ENCODE results near the gene UBE2M. TPM values are rescaled to one million over a fixed set of nuclear protein-coding genes. Genes with fewer than 3 reads are reported as not detected.

UBE2M gene
- polyA plus RNA-seq, 1 donor from 2014 or later: 138 TPM

GRCh38 chr19:58566989-58567388 is 8.6 kb upstream of the UBE2M start:
- H3K9ac ChIP-seq (ENCODE audit: low read length): no peak overlapping the region

GRCh38 chr19:58563823-58564222 is 5.4 kb upstream of the UBE2M start:
- no peaks in the 10 kb centered on the region for H3K36me3 ChIP-seq (ENCODE audit: insufficient read depth, low read length)
- no peak overlapping the region for H3K4me3 ChIP-seq (ENCODE audit: low read length)
- H3K9me3 ChIP-seq (ENCODE audit: low read length): no peaks in the 10 kb centered on the region
- H3K79me2 ChIP-seq (replicated peaks; ENCODE audit: insufficient read depth, low read length): no peaks in the 10 kb centered on the region
- H3F3A ChIP-seq (ENCODE audit: insufficient read depth, low read length, poor library complexity, severe bottlenecking): peaks cover 7% of the 10 kb centered on the region
- H2AFZ ChIP-seq (ENCODE audit: low read depth, low read length): no peak overlapping the region
- no peak overlapping the region for H3K9ac ChIP-seq (ENCODE audit: low read length)
- H3K9me2 ChIP-seq (ENCODE audit: insufficient read depth, low read length): no peaks in the 10 kb centered on the region
- H3K27me3 ChIP-seq (ENCODE audit: insufficient read depth, low read depth, low read length): no peaks in the 10 kb centered on the region
- no peaks in the 10 kb centered on the region for H4K20me1 ChIP-seq (ENCODE audit: insufficient read depth)
- no peak overlapping the region for H3K27ac ChIP-seq (ENCODE audit: low read length)
- TF ChIP-seq EZH2 (IDR thresholded peaks at IDR 0.05; ENCODE audit: borderline replicate concordance, insufficient read depth, low read length, poor library complexity, severe bottlenecking): no peak
- no peak for TF ChIP-seq SMC3 (conservative IDR thresholded peaks at IDR 0.05; ENCODE audit: poor library complexity)
- TF ChIP-seq REST (IDR thresholded peaks at IDR 0.05; ENCODE audit: borderline replicate concordance): no peak
- no peak for TF ChIP-seq TAF1 (IDR thresholded peaks at IDR 0.05; ENCODE audit: low read depth)
- no peak for TF ChIP-seq RAD21 (conservative IDR thresholded peaks at IDR 0.05)
- TF ChIP-seq CTCF (IDR thresholded peaks at IDR 0.05; ENCODE audit: poor library complexity, severe bottlenecking): no peak
- no peak for TF ChIP-seq MXI1 (conservative IDR thresholded peaks at IDR 0.05; ENCODE audit: poor library complexity, severe bottlenecking)
- TF ChIP-seq EP300 (conservative IDR thresholded peaks at IDR 0.05; ENCODE audit: poor library complexity, severe bottlenecking): no peak
- no peak for TF ChIP-seq POLR2AphosphoS5 (IDR thresholded peaks at IDR 0.05)
- H3K4me2 ChIP-seq (ENCODE audit: low read length): no peak overlapping the region

More at GRCh38 chr19:58566989-58567388, 8.6 kb upstream of the UBE2M start:
- H3F3A ChIP-seq (ENCODE audit: insufficient read depth, low read length, poor library complexity, severe bottlenecking): no peaks in the 10 kb centered on the region
- H3K36me3 ChIP-seq (ENCODE audit: insufficient read depth, low read length): no peaks in the 10 kb centered on the region
- no peak overlapping the region for H3K27ac ChIP-seq (ENCODE audit: low read length)
- H3K9me3 ChIP-seq (ENCODE audit: low read length): no peaks in the 10 kb centered on the region
- H4K20me1 ChIP-seq (ENCODE audit: insufficient read depth): no peaks in the 10 kb centered on the region
- no peaks in the 10 kb centered on the region for H3K9me2 ChIP-seq (ENCODE audit: insufficient read depth, low read length)
- H3K4me3 ChIP-seq (ENCODE audit: low read length): no peak overlapping the region
- H3K79me2 ChIP-seq (replicated peaks; ENCODE audit: insufficient read depth, low read length): no peaks in the 10 kb centered on the region
- no peak overlapping the region for H3K4me2 ChIP-seq (ENCODE audit: low read length)
- H2AFZ ChIP-seq (ENCODE audit: low read depth, low read length): no peak overlapping the region
- H3K27me3 ChIP-seq (ENCODE audit: insufficient read depth, low read depth, low read length): no peaks in the 10 kb centered on the region
- no peak for TF ChIP-seq EZH2 (IDR thresholded peaks at IDR 0.05; ENCODE audit: borderline replicate concordance, insufficient read depth, low read length, poor library complexity, severe bottlenecking)
- no peak for TF ChIP-seq EP300 (conservative IDR thresholded peaks at IDR 0.05; ENCODE audit: poor library complexity, severe bottlenecking)

Measured in neural cell (in vitro differentiated cells).